SU-DHL-6 (cell line): ENCODE data around the gene ARPC1A.
"Not testable (repeated sequence)": the region's sequence is repeated elsewhere in the genome, so short reads cannot be mapped to it uniquely, and the experiment has no call there.

Experiments used
- H2AFZ ChIP-seq: fragments of 200-600 bp; sonication (generic); 2 replicates; pipeline ENCODE4 v1.6.1; 2014; ENCODE audit warnings: low read depth, mild to moderate bottlenecking, moderate library complexity, mixed read lengths, antibody characterized with exemption, low read length; ENCODE audit not compliant: severe bottlenecking
- H3F3A ChIP-seq: fragments of 200-600 bp; shearing (Covaris generic); 2 replicates; pipeline ENCODE4 v1.6.0; 2016; ENCODE audit warnings: antibody characterized with exemption, mild to moderate bottlenecking; ENCODE audit not compliant: insufficient read depth
- H3K27ac ChIP-seq: fragments of 200-600 bp; sonication (generic); 2 replicates; pipeline ENCODE4 v1.5.1; 2016; ENCODE audit warnings: low read depth, mild to moderate bottlenecking, low read length, moderate library complexity, mixed read lengths
- H3K27me3 ChIP-seq: fragments of 200-600 bp; sonication (generic), shearing (Covaris generic); 2 replicates; pipeline ENCODE4 v1.6.0; 2014; ENCODE audit warnings: mild to moderate bottlenecking, low read length
- H3K36me3 ChIP-seq: fragments of 200-600 bp; sonication (generic); 2 replicates; pipeline ENCODE4 v1.6.1; 2014; ENCODE audit warnings: mild to moderate bottlenecking, low read length, mixed read lengths
- H3K4me2 ChIP-seq: fragments of 300-600, 200-600 bp; shearing (Covaris generic), sonication (generic); 2 replicates; pipeline ENCODE4 v1.6.0; 2014; ENCODE audit warnings: low read length, low read depth, mild to moderate bottlenecking; ENCODE audit not compliant: poor library complexity, severe bottlenecking
- H3K4me3 ChIP-seq: fragments of 200-600 bp; sonication (generic); 2 replicates; pipeline ENCODE4 v1.5.1; 2014; ENCODE audit warnings: antibody characterized with exemption, low read length, mild to moderate bottlenecking, mixed read lengths; ENCODE audit not compliant: insufficient read depth, poor library complexity, severe bottlenecking
- H3K79me2 ChIP-seq: fragments of 200-600 bp; sonication (generic); 2 replicates; pipeline ENCODE4 v1.6.1; 2014; ENCODE audit warnings: mild to moderate bottlenecking, low read length, moderate library complexity; ENCODE audit not compliant: insufficient read depth
- H3K9ac ChIP-seq: fragments of 200-600 bp; sonication (generic); 2 replicates; pipeline ENCODE4 v1.7.0; 2014; ENCODE audit warnings: mild to moderate bottlenecking, low read length
- H3K9me2 ChIP-seq: fragments of 200-600 bp; sonication (generic); replicated peaks from 2 replicates; pipeline ENCODE4 v1.6.1; 2014; ENCODE audit warnings: low read length; ENCODE audit not compliant: insufficient read depth
- H3K9me3 ChIP-seq: fragments of 200-600 bp; sonication (generic); 2 replicates; pipeline ENCODE4 v1.6.1; 2014; ENCODE audit warnings: low read length, mixed read lengths; ENCODE audit not compliant: insufficient read depth
- H4K20me1 ChIP-seq: fragments of 200-600 bp; sonication (generic); 2 replicates; pipeline ENCODE4 v1.6.1; 2014; ENCODE audit warnings: low read depth, mild to moderate bottlenecking, antibody characterized with exemption, low read length, moderate library complexity, mixed read lengths
- CTCF ChIP-seq: fragments of 200-600 bp; sonication (generic); IDR thresholded peaks from one replicate; pipeline ENCODE4 v1.5.1; 2017; ENCODE audit warnings: antibody characterized with exemption, mild to moderate bottlenecking, low read length, moderate library complexity; ENCODE audit not compliant: insufficient read depth, poor library complexity, severe bottlenecking

Gene ARPC1A

GRCh38 chr7:99415513-99416127, 89.9 kb downstream of the ARPC1A start:
- H3K79me2 ChIP-seq, H3K9me3 ChIP-seq, H3F3A ChIP-seq, H3K27ac ChIP-seq, H3K9ac ChIP-seq, H3K4me2 ChIP-seq, H3K9me2 ChIP-seq, H3K27me3 ChIP-seq, H3K4me3 ChIP-seq, H2AFZ ChIP-seq, H4K20me1 ChIP-seq: not testable (repeated sequence)
- TF ChIP-seq CTCF = peak; percentile 39
- peaks cover 22% of the 10 kb centered on the region; the same call in 1 of the 2 replicates for H3K36me3 ChIP-seq
